GM18858 (cell line): Measurements from ENCODE around the gene MVP.

Experiments
- ATAC-seq: cut with Tn5 transposase; IDR thresholded peaks from one replicate; pipeline ENCODE4 v1.9.1; 2021; ENCODE audit not compliant: unreplicated experiment

Gene MVP

GRCh38 chr16:29804455-29805231, 15.6 kb upstream of the MVP start:
- ATAC-seq, result no peak

GRCh38 chr16:29805232-29806098, 14.8 kb upstream of the MVP start:
- ATAC-seq, result peak; percentile 31

GRCh38 chr16:29806099-29806579, 14.1 kb upstream of the MVP start, which contains the start of gene MAZ:
Gene MAZ, plus strand, starts transcription at chr16:29806529. Its CDS starts 173 bp downstream, at chr16:29806702.
- no peak for ATAC-seq

- ATAC-seq, result no peak
These were observed 13.4 kb upstream of the MVP start for GRCh38 chr16:29806641-29807425.

GRCh38 chr16:29807426-29808218, 12.6 kb upstream of the MVP start:
- ATAC-seq, result no peak

GRCh38 chr16:29808219-29808900, 11.9 kb upstream of the MVP start:
- ATAC-seq, result no peak

- no peak for ATAC-seq
These were observed 11.1 kb upstream of the MVP start for GRCh38 chr16:29809031-29809747.

GRCh38 chr16:29809850-29810698, 10.2 kb upstream of the MVP start:
- ATAC-seq, result no peak

- ATAC-seq, result no peak
These were observed 9.5 kb upstream of the MVP start for GRCh38 chr16:29810699-29811169.

GRCh38 chr16:29811170-29811895, 8.9 kb upstream of the MVP start:
- no peak for ATAC-seq

GRCh38 chr16:29811896-29812665, 8.2 kb upstream of the MVP start, which contains the start of gene PRRT2:
Gene PRRT2, plus strand, starts transcription at chr16:29812193. Its CDS starts 862 bp downstream, at chr16:29813055.
- no peak for ATAC-seq

GRCh38 chr16:29812754-29813643, 7.3 kb upstream of the MVP start:
- no peak for ATAC-seq

GRCh38 chr16:29813644-29814562, 6.4 kb upstream of the MVP start:
- ATAC-seq, result no peak

- no peak for ATAC-seq
These were observed 5.7 kb upstream of the MVP start for GRCh38 chr16:29814592-29814991.
